Stimulated activated naive CD8-positive, alpha-beta T cell treated with anti-CD3 and anti-CD28 coated beads, Interleukin-15, Interleukin-2, amounts not matched to agents 100 ng/mL and 50 ng/mL, for 24 hours (primary cell): ENCODE data around the gene GARIN5B.

Experiments
- H3K27ac Mint-ChIP-seq: one replicate; pipeline ENCODE4 v1.8.0; 2021; ENCODE audit warnings: mild to moderate bottlenecking, mixed read lengths
- H3K27me3 Mint-ChIP-seq: one replicate; pipeline ENCODE4 v1.8.0; 2021; ENCODE audit warnings: mixed read lengths
- H3K36me3 Mint-ChIP-seq: one replicate; pipeline ENCODE4 v1.8.0; 2021; ENCODE audit warnings: low read depth, mixed read lengths
- H3K4me1 Mint-ChIP-seq: one replicate; pipeline ENCODE4 v1.8.0; 2021; ENCODE audit warnings: low read depth, mixed read lengths
- H3K4me3 Mint-ChIP-seq: one replicate; pipeline ENCODE4 v1.8.0; 2021; ENCODE audit warnings: mild to moderate bottlenecking, mixed read lengths
- H3K9me3 Mint-ChIP-seq: one replicate; pipeline ENCODE4 v1.8.0; 2021; ENCODE audit warnings: mixed read lengths

Gene GARIN5B

DNA sequence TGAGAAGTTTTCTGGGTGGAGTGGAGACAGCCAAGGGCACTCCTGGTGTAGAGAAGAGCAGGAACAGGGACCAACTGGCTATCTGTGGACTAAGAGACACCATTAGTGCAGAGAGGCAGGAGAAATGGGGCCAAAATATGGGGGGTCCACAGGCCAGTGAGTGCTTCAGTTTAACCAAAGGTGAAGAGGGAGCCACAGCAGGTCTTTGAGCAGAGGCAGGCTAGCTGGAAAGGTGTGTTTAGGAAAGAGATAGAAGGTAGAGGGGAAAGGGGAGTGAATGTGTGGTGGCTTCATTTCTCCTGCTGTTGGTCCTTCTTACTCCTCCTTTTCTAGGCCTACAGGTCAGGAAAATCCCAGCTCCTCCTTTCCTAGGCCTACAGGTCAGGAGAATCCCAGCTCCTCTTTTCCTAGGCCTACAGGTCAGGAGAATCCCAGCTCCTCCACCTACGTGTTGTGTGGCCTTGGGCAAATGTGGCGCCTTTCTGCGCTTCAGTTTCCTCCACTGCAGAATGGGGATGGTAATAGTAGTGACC, 19.5 kb upstream of the GARIN5B start:
- Mint-ChIP-seq H3K27ac (peak overlapping the region; percentile 95), H3K9me3 (no peaks in the 10 kb centered on the region), H3K27me3 (no peaks in the 10 kb centered on the region), H3K4me1 (peaks cover 33% of the 10 kb centered on the region), H3K36me3 (peaks cover 25% of the 10 kb centered on the region), H3K4me3 (peak overlapping the region; percentile 90)

DNA sequence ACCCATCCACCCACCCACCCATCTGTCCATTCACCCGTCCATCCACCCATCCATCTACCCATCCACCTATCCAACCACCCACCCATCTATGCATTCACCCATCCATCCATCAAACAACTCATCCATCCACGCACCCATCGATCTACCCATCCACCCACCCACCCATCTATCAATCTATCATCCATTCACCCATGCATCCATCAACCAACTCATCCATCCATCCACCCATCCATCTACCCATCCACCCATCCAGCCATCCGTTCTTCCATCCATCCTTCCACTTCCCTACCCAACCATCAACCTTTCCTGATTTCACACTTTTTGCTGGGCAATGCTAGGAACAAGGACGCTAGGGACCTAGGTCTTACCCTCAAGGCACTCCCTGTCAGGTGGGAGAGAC, 19.0 kb upstream of the GARIN5B start:
- no peak overlapping the region for H3K27ac Mint-ChIP-seq

DNA sequence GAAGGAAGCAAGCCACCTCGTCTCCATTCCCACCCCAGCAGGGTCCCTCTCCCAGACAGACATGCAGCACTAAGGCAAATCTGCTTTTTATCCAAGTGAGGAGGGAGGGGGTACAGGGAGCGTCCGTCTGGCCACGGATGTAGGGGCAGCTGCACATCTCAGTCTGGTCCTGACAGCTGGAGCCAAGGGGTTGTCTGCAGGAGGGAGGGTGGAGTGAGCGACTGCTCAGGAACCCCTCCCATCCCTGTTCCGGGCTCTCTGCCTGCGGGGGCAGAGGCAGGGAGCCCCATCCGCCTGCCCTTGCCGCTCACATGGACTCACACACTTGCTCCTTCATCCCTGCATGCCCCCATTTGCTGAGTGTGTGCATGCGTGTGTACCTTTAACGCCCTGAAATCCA, 16.1 kb upstream of the GARIN5B start:
- peaks cover 6% of the 10 kb centered on the region for H3K27me3 Mint-ChIP-seq
- H3K4me3 Mint-ChIP-seq: no peak overlapping the region
- H3K4me1 Mint-ChIP-seq: peaks cover 15% of the 10 kb centered on the region
- H3K27ac Mint-ChIP-seq: no peak overlapping the region
- H3K9me3 Mint-ChIP-seq: no peaks in the 10 kb centered on the region
- H3K36me3 Mint-ChIP-seq: peaks cover 5% of the 10 kb centered on the region

More for the DNA sequence above, 19.0 kb upstream of the GARIN5B start:
- peaks cover 19% of the 10 kb centered on the region for H3K36me3 Mint-ChIP-seq
- H3K4me1 Mint-ChIP-seq: peaks cover 29% of the 10 kb centered on the region
- no peaks in the 10 kb centered on the region for H3K27me3 Mint-ChIP-seq
- H3K4me3 Mint-ChIP-seq: peak overlapping the region; percentile 90
- no peaks in the 10 kb centered on the region for H3K9me3 Mint-ChIP-seq

DNA sequence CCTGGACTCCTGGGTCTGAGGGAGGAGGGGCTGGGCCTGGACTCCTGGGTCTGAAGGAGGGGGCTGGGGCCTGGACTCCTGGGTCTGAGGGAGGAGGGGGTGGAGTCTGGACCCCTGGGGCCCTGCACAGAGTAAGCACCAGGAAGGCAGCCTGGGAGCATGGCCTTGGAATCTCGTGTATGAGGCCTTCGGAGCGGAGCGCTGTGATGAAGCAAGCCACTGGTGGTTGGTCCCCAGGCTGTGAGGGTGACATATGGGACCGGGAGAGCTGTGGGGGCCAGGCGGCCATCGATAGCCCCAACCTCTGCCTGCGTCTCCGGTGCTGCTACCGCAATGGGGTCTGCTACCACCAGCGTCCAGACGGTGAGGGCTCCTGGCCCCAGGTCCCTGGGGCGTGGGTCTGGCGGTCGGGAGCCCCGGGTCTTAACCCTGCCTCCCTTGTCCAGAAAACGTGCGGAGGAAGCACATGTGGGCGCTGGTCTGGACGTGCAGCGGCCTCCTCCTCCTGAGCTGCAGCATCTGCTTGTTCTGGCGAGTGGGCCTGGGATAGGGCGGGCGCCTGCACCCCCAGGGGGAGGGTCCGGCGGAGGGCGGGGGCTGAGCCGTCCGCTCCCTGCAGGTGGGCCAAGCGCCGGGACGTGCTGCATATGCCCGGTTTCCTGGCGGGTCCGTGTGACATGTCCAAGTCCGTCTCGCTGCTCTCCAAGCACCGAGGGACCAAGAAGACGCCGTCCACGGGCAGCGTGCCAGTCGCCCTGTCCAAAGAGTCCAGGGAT, 14.5 kb upstream of the GARIN5B start:
- Mint-ChIP-seq H3K4me1 (peaks cover 10% of the 10 kb centered on the region), H3K36me3 (peaks cover 5% of the 10 kb centered on the region), H3K4me3 (no peak overlapping the region), H3K27me3 (peaks cover 11% of the 10 kb centered on the region), H3K9me3 (no peaks in the 10 kb centered on the region), H3K27ac (no peak overlapping the region)

DNA sequence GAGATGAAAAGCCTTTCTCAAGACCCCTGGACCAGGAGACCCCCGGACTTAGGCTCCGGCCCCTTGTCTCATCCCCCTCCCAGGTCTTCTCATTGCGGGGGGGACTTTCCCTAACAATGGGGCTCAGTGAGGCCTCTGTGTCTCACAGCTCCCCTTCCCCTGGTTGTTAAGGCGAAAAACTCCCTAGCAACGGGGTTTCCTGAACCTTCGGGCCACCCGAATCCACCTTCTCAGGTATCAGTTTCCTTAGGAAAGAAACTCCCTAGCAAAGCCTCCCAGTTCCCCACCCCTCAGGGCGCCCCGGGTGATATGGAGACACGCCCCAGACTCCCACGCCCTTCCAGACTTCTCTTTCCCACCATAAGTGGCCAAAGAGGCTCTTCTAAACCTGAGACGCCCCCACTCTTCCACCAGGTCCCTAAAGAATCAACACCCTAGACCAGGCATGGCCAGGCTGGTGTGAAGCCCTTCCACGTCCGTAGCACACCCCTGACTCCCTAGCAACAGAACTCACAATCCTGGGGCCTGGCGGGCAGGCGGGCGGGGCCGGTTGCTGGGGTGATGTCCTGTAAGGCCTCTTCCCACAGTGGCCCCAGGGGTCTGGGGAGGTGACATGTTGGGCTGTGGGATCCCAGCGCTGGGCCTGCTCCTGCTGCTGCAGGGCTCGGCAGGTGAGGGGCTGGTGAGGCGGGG, 13.3 kb upstream of the GARIN5B start, which contains the start of gene TMEM190:
TMEM190 (plus strand) TSS at position 586 of the 693 bp plus-strand sequence; CDS start at position 614, 28 bp downstream.
- Mint-ChIP-seq H3K9me3 (no peaks in the 10 kb centered on the region), H3K27me3 (peaks cover 20% of the 10 kb centered on the region), H3K27ac (no peak within 1 kb of the TSS), H3K4me3 (no peak within 1 kb of the TSS), H3K4me1 (peaks cover 11% of the 10 kb centered on the region), H3K36me3 (no peaks in the 10 kb centered on the region)

DNA sequence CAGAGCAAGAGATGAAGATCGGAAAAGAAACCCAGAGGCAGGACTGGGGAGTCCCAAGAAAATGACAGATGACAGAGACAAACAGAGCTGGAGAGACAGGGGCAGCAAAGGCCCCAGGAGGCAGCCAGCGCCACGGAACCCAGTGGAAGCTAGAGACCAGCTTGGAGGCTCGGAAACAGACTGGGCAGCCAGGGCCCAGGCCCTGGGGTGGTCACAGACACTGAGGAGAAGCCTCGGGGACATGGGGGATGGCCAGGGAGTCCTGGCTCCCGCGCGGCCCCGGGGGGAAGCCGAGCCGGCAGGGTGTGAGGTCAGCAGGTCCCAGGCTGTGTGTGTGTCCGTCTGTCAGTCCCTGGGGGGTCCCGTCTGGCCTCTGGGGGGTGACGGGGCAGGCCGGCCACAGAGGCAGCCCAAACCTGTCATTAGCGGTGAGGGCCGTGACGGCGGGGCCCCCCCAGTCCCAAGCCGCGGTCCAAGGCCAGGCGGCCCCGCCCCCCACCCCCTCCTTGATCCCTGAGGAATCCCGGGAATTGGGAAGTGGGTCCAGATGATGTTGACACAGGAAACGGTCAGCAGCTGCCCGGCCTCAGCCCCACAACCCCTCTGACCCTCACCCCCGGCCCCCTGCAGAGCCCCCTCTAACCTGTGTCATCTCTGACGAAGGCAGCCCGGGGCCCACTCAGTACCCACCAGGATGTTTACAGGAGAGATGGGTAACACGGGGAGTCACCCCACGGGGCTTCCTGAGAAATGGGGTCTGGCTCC, 11.1 kb upstream of the GARIN5B start:
- H3K9me3 Mint-ChIP-seq: no peaks in the 10 kb centered on the region
- peaks cover 21% of the 10 kb centered on the region for H3K4me1 Mint-ChIP-seq
- H3K27me3 Mint-ChIP-seq: peaks cover 36% of the 10 kb centered on the region
- no peaks in the 10 kb centered on the region for H3K36me3 Mint-ChIP-seq
- no peak overlapping the region for H3K4me3 Mint-ChIP-seq
- peak overlapping the region; percentile 71 for H3K27ac Mint-ChIP-seq

- no peaks in the 10 kb centered on the region for H3K9me3 Mint-ChIP-seq
- no peaks in the 10 kb centered on the region for H3K36me3 Mint-ChIP-seq
- peaks cover 21% of the 10 kb centered on the region for H3K4me1 Mint-ChIP-seq
- no peak overlapping the region for H3K4me3 Mint-ChIP-seq
- peaks cover 36% of the 10 kb centered on the region for H3K27me3 Mint-ChIP-seq
- peak overlapping the region; percentile 71 for H3K27ac Mint-ChIP-seq
Observed at GRCh38 chr19:55373306-55373992, 10.4 kb upstream of the GARIN5B start.

GRCh38 chr19:55372316-55373081, 9.4 kb upstream of the GARIN5B start:
- H3K4me3 Mint-ChIP-seq: no peak overlapping the region
- H3K27me3 Mint-ChIP-seq: peaks cover 40% of the 10 kb centered on the region
- H3K9me3 Mint-ChIP-seq: no peaks in the 10 kb centered on the region
- no peak overlapping the region for H3K27ac Mint-ChIP-seq
- H3K36me3 Mint-ChIP-seq: no peaks in the 10 kb centered on the region
- H3K4me1 Mint-ChIP-seq: peaks cover 21% of the 10 kb centered on the region

GRCh38 chr19:55370305-55370988, 7.4 kb upstream of the GARIN5B start, which contains the start of gene IL11:
Gene IL11 (minus strand): TSS chr19:55370463. CDS start chr19:55370310, 153 bp downstream.
- H3K27me3 Mint-ChIP-seq: peaks cover 37% of the 10 kb centered on the region
- H3K27ac Mint-ChIP-seq: no peak within 1 kb of the TSS
- H3K9me3 Mint-ChIP-seq: no peaks in the 10 kb centered on the region
- no peaks in the 10 kb centered on the region for H3K36me3 Mint-ChIP-seq
- peak within 1 kb of the TSS; percentile 73 for H3K4me3 Mint-ChIP-seq
- H3K4me1 Mint-ChIP-seq: peaks cover 21% of the 10 kb centered on the region

DNA sequence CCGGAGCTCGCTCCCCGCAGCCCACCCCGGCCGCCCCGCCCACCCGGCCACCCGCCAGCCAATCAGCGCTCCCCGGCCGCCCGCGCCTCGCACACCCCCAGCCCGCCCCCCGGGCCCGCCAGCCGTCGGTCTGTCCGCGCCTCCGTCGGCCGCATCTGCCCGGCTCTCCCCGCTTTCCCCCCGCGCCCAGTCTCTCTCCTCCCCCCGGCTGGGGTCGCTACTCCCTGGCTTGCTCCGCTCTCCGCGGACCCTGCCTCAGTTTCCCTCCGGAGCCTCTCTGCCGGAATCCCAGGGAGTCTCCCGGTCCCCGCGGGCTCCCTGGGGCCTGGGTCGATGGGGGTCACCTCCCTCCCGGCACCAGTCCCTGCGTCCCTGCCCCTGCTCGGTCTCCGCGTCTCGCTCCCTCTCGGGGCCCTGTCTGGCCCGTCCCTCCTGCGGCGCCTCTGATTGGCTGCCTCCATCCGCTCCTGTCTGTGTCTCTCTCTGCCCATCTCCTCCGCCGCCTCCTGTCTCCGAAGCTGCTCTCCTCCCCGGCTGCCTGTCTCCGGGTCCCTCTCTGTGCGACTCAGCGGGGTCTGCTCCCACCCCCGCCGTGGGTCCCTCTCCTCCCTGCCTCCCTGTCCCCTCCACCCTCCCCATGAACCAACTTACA, 6.7 kb upstream of the GARIN5B start:
- Mint-ChIP-seq H3K27me3 (peaks cover 34% of the 10 kb centered on the region), H3K4me3 (peak overlapping the region; percentile 73)

GRCh38 chr19:55368701-55369563, 5.9 kb upstream of the GARIN5B start:
- H3K27ac Mint-ChIP-seq: no peak overlapping the region
- H3K4me3 Mint-ChIP-seq: no peak overlapping the region
- peaks cover 33% of the 10 kb centered on the region for H3K27me3 Mint-ChIP-seq
- peaks cover 21% of the 10 kb centered on the region for H3K4me1 Mint-ChIP-seq
- no peaks in the 10 kb centered on the region for H3K9me3 Mint-ChIP-seq
- H3K36me3 Mint-ChIP-seq: no peaks in the 10 kb centered on the region

More for the DNA sequence above, 6.7 kb upstream of the GARIN5B start:
- peaks cover 21% of the 10 kb centered on the region for H3K4me1 Mint-ChIP-seq
- H3K27ac Mint-ChIP-seq: no peak overlapping the region
- no peaks in the 10 kb centered on the region for H3K9me3 Mint-ChIP-seq
- H3K36me3 Mint-ChIP-seq: no peaks in the 10 kb centered on the region

DNA sequence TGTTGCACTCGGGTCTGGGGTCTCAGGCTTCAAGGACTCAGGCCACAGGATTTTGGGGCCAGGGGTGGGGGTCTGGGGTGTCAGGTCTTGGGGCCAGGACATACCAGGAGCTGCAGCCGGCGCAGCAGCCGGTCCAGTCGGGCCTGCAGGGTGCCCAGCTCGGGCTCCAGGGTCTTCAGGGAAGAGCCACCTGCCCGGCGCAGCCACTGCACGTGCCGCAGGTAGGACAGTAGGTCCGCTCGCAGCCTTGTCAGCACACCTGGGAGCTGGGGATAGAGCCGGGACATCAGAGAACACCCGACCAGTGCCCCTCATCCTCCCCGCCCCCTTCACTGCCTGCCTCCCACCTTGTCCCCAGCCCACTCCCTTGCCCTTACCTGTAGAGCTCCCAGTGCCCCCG, 5.0 kb upstream of the GARIN5B start:
- Mint-ChIP-seq H3K27me3 (peaks cover 29% of the 10 kb centered on the region), H3K9me3 (no peaks in the 10 kb centered on the region), H3K4me1 (peaks cover 17% of the 10 kb centered on the region), H3K36me3 (no peaks in the 10 kb centered on the region), H3K4me3 (no peak overlapping the region), H3K27ac (no peak overlapping the region)
